Inflammatory macrophage (primary cell): ENCODE measurements around the gene LRRC49.
A peak's percentile ranks its signal among the peaks of the same experiment; 100 is the strongest.
"Not testable (repeated sequence)": the region's sequence is repeated elsewhere in the genome, so short reads cannot be mapped to it uniquely, and the experiment has no call there.

Source experiments
- DNase-seq, 2 donors: peaks; one replicate each; pipeline ENCODE4 v3.0.0-alpha.2; 2020 to 2022

LRRC49 gene

GRCh38 chr15:70926914-70927313, 34.3 kb downstream of the LRRC49 start:
- DNase-seq, result not testable (repeated sequence)

- DNase-seq, result no peak
These were observed 39.2 kb downstream of the LRRC49 start for GRCh38 chr15:70931821-70932220.

- peak in 1 of 2 donors; percentile 8 for DNase-seq
These were observed 39.8 kb downstream of the LRRC49 start for GRCh38 chr15:70932397-70932796.

GRCh38 chr15:70933411-70933810, 40.8 kb downstream of the LRRC49 start:
- DNase-seq, result no peak

GRCh38 chr15:70935631-70936030, 43.0 kb downstream of the LRRC49 start:
- no peak for DNase-seq

GRCh38 chr15:70936326-70936725, 43.7 kb downstream of the LRRC49 start:
- no peak for DNase-seq

GRCh38 chr15:70943285-70943684, 50.7 kb downstream of the LRRC49 start:
- not testable (repeated sequence) for DNase-seq

- no peak for DNase-seq
These were observed 55.0 kb downstream of the LRRC49 start for GRCh38 chr15:70947351-70948335.

GRCh38 chr15:70950953-70951352, 58.3 kb downstream of the LRRC49 start:
- no peak for DNase-seq

GRCh38 chr15:70954171-70954570, 61.5 kb downstream of the LRRC49 start:
- no peak for DNase-seq

GRCh38 chr15:70954733-70955132, 62.1 kb downstream of the LRRC49 start:
- DNase-seq, result no peak

- DNase-seq, result no peak
These were observed 62.5 kb downstream of the LRRC49 start for GRCh38 chr15:70955151-70955550.

GRCh38 chr15:70956201-70956995, 63.8 kb downstream of the LRRC49 start:
- DNase-seq, result no peak

- no peak for DNase-seq
These were observed 69.5 kb downstream of the LRRC49 start for GRCh38 chr15:70962084-70962483.

- no peak for DNase-seq
These were observed 70.6 kb downstream of the LRRC49 start for GRCh38 chr15:70963199-70963598.

- no peak for DNase-seq
These were observed 71.4 kb downstream of the LRRC49 start for GRCh38 chr15:70964058-70964457.

- DNase-seq, result no peak
These were observed 72.1 kb downstream of the LRRC49 start for GRCh38 chr15:70964686-70965085.

- DNase-seq, result no peak
These were observed 75.0 kb downstream of the LRRC49 start for GRCh38 chr15:70967646-70968045.

- peak in 1 of 2 donors; percentile 6 for DNase-seq
These were observed 81.6 kb downstream of the LRRC49 start for GRCh38 chr15:70974004-70974832.

GRCh38 chr15:70976851-70977250, 84.2 kb downstream of the LRRC49 start:
- no peak for DNase-seq

- DNase-seq, result no peak
These were observed 102.9 kb downstream of the LRRC49 start for GRCh38 chr15:70995383-70995970.

- no peak for DNase-seq
These were observed 105.7 kb downstream of the LRRC49 start for GRCh38 chr15:70998319-70998718.
